ENCODE results near the gene SH3BP5.

SH3BP5 gene

GRCh38 chr3:15294929-15295328 is 37.5 kb downstream of the SH3BP5 start:
- no peak for DNase-seq

GRCh38 chr3:15292765-15293522 is 39.4 kb downstream of the SH3BP5 start:
- no peak for DNase-seq

- DNase-seq, result no peak
Measured at GRCh38 chr3:15291589-15292541, 40.5 kb downstream of the SH3BP5 start.

GRCh38 chr3:15290736-15291135 is 41.6 kb downstream of the SH3BP5 start:
- no peak for DNase-seq

- DNase-seq, result no peak
Measured at GRCh38 chr3:15289661-15290060, 42.7 kb downstream of the SH3BP5 start.

GRCh38 chr3:15288331-15289035 is 43.9 kb downstream of the SH3BP5 start:
- no peak for DNase-seq

- DNase-seq, result no peak
Measured at GRCh38 chr3:15287565-15288330, 44.6 kb downstream of the SH3BP5 start.

- DNase-seq, result no peak
Measured at GRCh38 chr3:15286022-15286421, 46.4 kb downstream of the SH3BP5 start.

- no peak for DNase-seq
Measured at GRCh38 chr3:15284121-15284889, 48.1 kb downstream of the SH3BP5 start.

GRCh38 chr3:15283702-15284101 is 48.7 kb downstream of the SH3BP5 start:
- no peak for DNase-seq

- no peak for DNase-seq
Measured at GRCh38 chr3:15281817-15282216, 50.6 kb downstream of the SH3BP5 start.

GRCh38 chr3:15280853-15281532 is 51.4 kb downstream of the SH3BP5 start:
- DNase-seq, result no peak

- DNase-seq, result no peak
Measured at GRCh38 chr3:15279671-15280402, 52.5 kb downstream of the SH3BP5 start.

GRCh38 chr3:15279205-15279604 is 53.2 kb downstream of the SH3BP5 start:
- no peak for DNase-seq

GRCh38 chr3:15277861-15278500 is 54.4 kb downstream of the SH3BP5 start:
- DNase-seq, result no peak

- no peak for DNase-seq
Measured at GRCh38 chr3:15276028-15276724, 56.2 kb downstream of the SH3BP5 start.

GRCh38 chr3:15273227-15273626 is 59.2 kb downstream of the SH3BP5 start:
- no peak for DNase-seq

- DNase-seq, result no peak
Measured at GRCh38 chr3:15272426-15273196, 59.8 kb downstream of the SH3BP5 start.
